ENCODE results near the gene SLC25A25. TPM values are rescaled to one million over a fixed set of nuclear protein-coding genes. Genes with fewer than 3 reads are reported as not detected.

The SLC25A25 gene
- total and polyA plus RNA-seq, 9 of the 15 experiments (the other 6 are each of a cell fraction or from before 2014, with no cell fraction given): 0.07 to 35.9 (median 23.2) TPM

DNA sequence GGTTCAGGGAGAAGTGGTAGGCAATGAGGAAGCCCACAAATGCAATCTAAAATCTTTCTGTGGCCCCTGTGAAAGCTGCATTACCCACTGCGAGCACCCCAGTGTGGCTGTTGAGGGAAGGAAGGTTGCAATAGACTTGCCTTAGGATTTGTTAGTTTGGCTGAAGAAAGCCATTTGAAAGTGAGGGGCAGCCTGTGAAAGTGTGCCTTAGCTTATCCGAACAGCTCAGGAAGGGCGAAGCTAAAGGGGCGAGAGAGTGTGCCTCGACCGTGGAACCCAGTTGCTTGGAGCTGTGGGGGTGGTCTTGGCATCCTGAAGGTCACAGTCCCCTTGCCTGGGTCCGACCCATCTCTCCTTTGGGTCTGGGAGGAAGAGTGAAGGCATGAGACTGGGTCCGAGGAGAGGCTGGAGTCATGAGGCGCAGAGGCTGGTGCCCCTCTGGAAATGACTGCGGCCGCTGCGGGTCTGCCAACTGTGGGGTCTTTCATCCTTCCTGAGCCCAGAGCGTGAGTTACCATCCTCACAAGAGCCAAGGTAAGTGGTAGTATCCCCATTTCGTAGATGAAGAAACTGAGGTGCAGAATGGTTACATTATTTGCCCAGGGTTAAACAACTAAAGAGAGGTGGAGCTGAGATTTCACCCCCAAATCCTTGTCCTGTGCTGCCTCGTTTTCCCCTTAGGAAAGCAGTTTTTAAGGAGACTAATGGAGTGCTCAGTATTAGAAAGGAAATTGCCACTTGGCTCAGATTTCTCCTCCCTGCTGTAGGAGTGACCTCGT, 24.4 kb downstream of the SLC25A25 start (continued):
- TF ChIP-seq ELF2 (CRISPR knock-in tag; IDR thresholded peaks at IDR 0.05) (no peak), ETV1 (tag; conservative IDR thresholded peaks at IDR 0.05; ENCODE audit: low read depth) (no peak), TGIF2 (CRISPR knock-in tag; IDR thresholded peaks at IDR 0.05) (no peak), AFF1 (IDR thresholded peaks at IDR 0.05; ENCODE audit: low read depth in 1 of 2, partially characterized antibody in 2 of 2) (no peak), ELK3 (CRISPR knock-in tag; IDR thresholded peaks at IDR 0.05) (no peak), WHSC1 (IDR thresholded peaks at IDR 0.05; ENCODE audit: low read length) (no peak), ZNF282 (CRISPR knock-in tag; IDR thresholded peaks at IDR 0.05) (no peak), SMAD1 (IDR thresholded peaks at IDR 0.05; ENCODE audit: low read depth, low read length, partially characterized antibody) (no peak), MBD2 (IDR thresholded peaks at IDR 0.05; ENCODE audit: borderline replicate concordance, low read depth) (no peak), KLF16 (IDR thresholded peaks at IDR 0.05) (no peak), HDGF (IDR thresholded peaks at IDR 0.05) (0 out of 2 replicates have a peak, but pooled peaks have one; percentile 27), ZBTB26 (CRISPR knock-in tag; IDR thresholded peaks at IDR 0.05) (no peak), NFXL1 (CRISPR knock-in tag; IDR thresholded peaks at IDR 0.05) (no peak), HMBOX1 (IDR thresholded peaks at IDR 0.05) (no peak), FOXO4 (CRISPR knock-in tag; IDR thresholded peaks at IDR 0.05) (no peak)
- TF ChIP-seq, protein P1, sequence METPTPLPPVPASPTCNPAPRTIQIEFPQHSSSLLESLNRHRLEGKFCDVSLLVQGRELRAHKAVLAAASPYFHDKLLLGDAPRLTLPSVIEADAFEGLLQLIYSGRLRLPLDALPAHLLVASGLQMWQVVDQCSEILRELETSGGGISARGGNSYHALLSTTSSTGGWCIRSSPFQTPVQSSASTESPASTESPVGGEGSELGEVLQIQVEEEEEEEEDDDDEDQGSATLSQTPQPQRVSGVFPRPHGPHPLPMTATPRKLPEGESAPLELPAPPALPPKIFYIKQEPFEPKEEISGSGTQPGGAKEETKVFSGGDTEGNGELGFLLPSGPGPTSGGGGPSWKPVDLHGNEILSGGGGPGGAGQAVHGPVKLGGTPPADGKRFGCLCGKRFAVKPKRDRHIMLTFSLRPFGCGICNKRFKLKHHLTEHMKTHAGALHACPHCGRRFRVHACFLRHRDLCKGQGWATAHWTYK (CRISPR knock-in tag; IDR thresholded peaks at IDR 0.05): no peak
